Measurements from ENCODE around the gene ACOT11. TPM values are rescaled to one million over a fixed set of nuclear protein-coding genes. Genes with fewer than 3 reads are reported as not detected.

Gene ACOT11
- total and polyA plus RNA-seq, 2 of the 13 experiments (the other 11 are each of a cell fraction or from before 2014, with no cell fraction given): 2.6 to 3.3 TPM

DNA sequence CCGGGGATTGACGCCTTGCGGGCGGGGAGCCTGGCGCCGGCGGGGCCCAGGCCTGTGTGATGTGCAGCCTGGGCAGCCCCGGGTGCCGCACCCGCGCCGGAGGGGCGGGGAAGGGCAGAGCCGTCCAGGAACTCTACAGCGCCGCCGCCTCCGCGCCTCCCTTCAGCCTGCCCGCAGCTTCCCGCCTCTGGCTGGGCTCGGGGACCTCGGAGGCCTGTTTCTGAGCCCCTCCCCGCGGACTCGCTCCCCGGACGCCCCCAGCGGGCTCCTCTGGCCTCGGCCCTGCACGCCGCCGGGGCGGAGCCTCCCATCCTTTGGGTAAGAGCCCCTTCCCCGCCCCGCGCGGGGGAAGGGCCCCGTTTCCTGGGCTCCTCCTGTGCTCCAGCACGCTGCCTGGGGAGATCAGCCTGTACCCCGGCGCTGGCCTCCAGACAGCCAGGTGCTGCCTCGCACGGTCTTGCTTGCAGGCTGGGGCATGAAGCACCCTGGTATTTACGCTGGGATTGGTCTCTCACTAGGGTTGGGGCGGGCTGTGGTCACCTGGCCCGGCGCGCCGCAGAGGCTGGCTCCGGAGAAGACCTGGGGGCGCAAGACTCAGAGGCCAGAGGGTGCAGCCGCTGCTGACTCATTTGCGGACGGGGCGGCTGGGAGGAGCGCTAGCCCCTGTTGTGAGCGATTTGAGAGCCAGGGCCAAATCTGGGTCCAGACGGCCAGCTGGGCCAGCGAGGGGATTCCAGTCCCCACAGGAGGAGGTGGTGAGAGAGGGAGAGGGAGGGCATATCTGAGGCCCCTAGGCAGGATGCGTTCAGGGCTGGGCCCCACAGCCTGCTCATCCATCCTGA lies 5.7 kb upstream of the ACOT11 start (continued):
- TF ChIP-seq, protein P1, sequence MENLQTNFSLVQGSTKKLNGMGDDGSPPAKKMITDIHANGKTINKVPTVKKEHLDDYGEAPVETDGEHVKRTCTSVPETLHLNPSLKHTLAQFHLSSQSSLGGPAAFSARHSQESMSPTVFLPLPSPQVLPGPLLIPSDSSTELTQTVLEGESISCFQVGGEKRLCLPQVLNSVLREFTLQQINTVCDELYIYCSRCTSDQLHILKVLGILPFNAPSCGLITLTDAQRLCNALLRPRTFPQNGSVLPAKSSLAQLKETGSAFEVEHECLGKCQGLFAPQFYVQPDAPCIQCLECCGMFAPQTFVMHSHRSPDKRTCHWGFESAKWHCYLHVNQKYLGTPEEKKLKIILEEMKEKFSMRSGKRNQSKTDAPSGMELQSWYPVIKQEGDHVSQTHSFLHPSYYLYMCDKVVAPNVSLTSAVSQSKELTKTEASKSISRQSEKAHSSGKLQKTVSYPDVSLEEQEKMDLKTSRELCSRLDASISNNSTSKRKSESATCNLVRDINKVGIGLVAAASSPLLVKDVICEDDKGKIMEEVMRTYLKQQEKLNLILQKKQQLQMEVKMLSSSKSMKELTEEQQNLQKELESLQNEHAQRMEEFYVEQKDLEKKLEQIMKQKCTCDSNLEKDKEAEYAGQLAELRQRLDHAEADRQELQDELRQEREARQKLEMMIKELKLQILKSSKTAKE (CRISPR knock-in tag; IDR thresholded peaks at IDR 0.05; ENCODE audit: borderline replicate concordance): peak; percentile 65
- no peak for TF ChIP-seq ZNF468 (CRISPR knock-in tag; IDR thresholded peaks at IDR 0.05)
- TF ChIP-seq NFKBIZ (CRISPR knock-in tag; IDR thresholded peaks at IDR 0.05): no peak
- 0 out of 2 replicates have a peak, but pooled peaks have one; percentile 12 for TF ChIP-seq ZNF232 (CRISPR knock-in tag; IDR thresholded peaks at IDR 0.05; ENCODE audit: borderline replicate concordance)
- peak; percentile 71; the same call in 1 of the 2 replicates for TF ChIP-seq MYC (CRISPR knock-in tag; IDR thresholded peaks at IDR 0.05; ENCODE audit: borderline replicate concordance)
- TF ChIP-seq ZNF747 (CRISPR knock-in tag; IDR thresholded peaks at IDR 0.05; ENCODE audit: borderline replicate concordance): peak; percentile 41; the same call in 1 of the 2 replicates
- no peak for TF ChIP-seq PHF5A (CRISPR knock-in tag; IDR thresholded peaks at IDR 0.05; ENCODE audit: low read depth, unreplicated experiment)
- TF ChIP-seq PLRG1 (conservative IDR thresholded peaks at IDR 0.05): no peak
- TF ChIP-seq ZNF235 (CRISPR knock-in tag; IDR thresholded peaks at IDR 0.05; ENCODE audit: borderline replicate concordance): no peak
- TF ChIP-seq ZC3H13 (CRISPR knock-in tag; IDR thresholded peaks at IDR 0.05): no peak; the same call in 1 of the 2 replicates
- TF ChIP-seq, protein P2, sequence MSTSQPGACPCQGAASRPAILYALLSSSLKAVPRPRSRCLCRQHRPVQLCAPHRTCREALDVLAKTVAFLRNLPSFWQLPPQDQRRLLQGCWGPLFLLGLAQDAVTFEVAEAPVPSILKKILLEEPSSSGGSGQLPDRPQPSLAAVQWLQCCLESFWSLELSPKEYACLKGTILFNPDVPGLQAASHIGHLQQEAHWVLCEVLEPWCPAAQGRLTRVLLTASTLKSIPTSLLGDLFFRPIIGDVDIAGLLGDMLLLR (CRISPR knock-in tag; IDR thresholded peaks at IDR 0.05): no peak
- TF ChIP-seq PRMT3 (CRISPR knock-in tag; IDR thresholded peaks at IDR 0.05; ENCODE audit: borderline replicate concordance, low read depth): no peak
- TF ChIP-seq, protein P3, sequence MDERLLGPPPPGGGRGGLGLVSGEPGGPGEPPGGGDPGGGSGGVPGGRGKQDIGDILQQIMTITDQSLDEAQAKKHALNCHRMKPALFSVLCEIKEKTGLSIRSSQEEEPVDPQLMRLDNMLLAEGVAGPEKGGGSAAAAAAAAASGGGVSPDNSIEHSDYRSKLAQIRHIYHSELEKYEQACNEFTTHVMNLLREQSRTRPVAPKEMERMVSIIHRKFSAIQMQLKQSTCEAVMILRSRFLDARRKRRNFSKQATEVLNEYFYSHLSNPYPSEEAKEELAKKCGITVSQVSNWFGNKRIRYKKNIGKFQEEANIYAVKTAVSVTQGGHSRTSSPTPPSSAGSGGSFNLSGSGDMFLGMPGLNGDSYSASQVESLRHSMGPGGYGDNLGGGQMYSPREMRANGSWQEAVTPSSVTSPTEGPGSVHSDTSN (CRISPR knock-in tag; IDR thresholded peaks at IDR 0.05): no peak
- TF ChIP-seq PHB2 (IDR thresholded peaks at IDR 0.05; ENCODE audit: partially characterized antibody): no peak
- 0 out of 2 replicates have a peak, but pooled peaks have one; percentile 13 for TF ChIP-seq AKAP8 (CRISPR knock-in tag; IDR thresholded peaks at IDR 0.05)
- TF ChIP-seq SRF (IDR thresholded peaks at IDR 0.05; ENCODE audit: low read depth, low read length): no peak
- no peak for TF ChIP-seq CBX5 (CRISPR knock-in tag; IDR thresholded peaks at IDR 0.05; ENCODE audit: borderline replicate concordance)
- peak; percentile 58 for TF ChIP-seq MED1 (CRISPR knock-in tag; IDR thresholded peaks at IDR 0.05)
- no peak for TF ChIP-seq ZC3H4 (CRISPR knock-in tag; IDR thresholded peaks at IDR 0.05; ENCODE audit: borderline replicate concordance)
- peak; percentile 95 for TF ChIP-seq ZSCAN31 (CRISPR knock-in tag; IDR thresholded peaks at IDR 0.05; ENCODE audit: low read depth)
- TF ChIP-seq ZNF431 (CRISPR knock-in tag; IDR thresholded peaks at IDR 0.05; ENCODE audit: borderline replicate concordance, low read depth): no peak
- TF ChIP-seq, protein P4, sequence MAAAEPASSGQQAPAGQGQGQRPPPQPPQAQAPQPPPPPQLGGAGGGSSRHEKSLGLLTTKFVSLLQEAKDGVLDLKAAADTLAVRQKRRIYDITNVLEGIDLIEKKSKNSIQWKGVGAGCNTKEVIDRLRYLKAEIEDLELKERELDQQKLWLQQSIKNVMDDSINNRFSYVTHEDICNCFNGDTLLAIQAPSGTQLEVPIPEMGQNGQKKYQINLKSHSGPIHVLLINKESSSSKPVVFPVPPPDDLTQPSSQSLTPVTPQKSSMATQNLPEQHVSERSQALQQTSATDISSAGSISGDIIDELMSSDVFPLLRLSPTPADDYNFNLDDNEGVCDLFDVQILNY (CRISPR knock-in tag; conservative IDR thresholded peaks at IDR 0.05): 0 out of 2 replicates have a peak, but pooled peaks have one; percentile 30

All from HepG2 (cell line).